ENCODE measurements around the gene HMGB4.

The HMGB4 gene

GRCh38 chr1:33819290-33819912 is 44.5 kb upstream of the HMGB4 start:
- TF ChIP-seq FOXM1 (IDR thresholded peaks at IDR 0.05; ENCODE audit: borderline replicate concordance, low read depth) (no peak), NFIC (IDR thresholded peaks at IDR 0.05) (no peak), TEAD4 (IDR thresholded peaks at IDR 0.05) (no peak), CEBPB (IDR thresholded peaks at IDR 0.05) (no peak), TCF12 (IDR thresholded peaks at IDR 0.05; ENCODE audit: low read depth) (no peak), CREB1 (IDR thresholded peaks at IDR 0.05; ENCODE audit: low read depth) (no peak), TAF1 (IDR thresholded peaks at IDR 0.05; ENCODE audit: low read depth) (no peak), YY1 (IDR thresholded peaks at IDR 0.05; ENCODE audit: low read depth) (no peak), ZBTB7A (IDR thresholded peaks at IDR 0.05; ENCODE audit: low read depth) (no peak), MAX (IDR thresholded peaks at IDR 0.05) (no peak), EGR1 (IDR thresholded peaks at IDR 0.05) (no peak), RAD21 (IDR thresholded peaks at IDR 0.05; ENCODE audit: low read depth) (no peak), EP300 (IDR thresholded peaks at IDR 0.05; ENCODE audit: borderline replicate concordance) (no peak)
- TF ChIP-seq, protein P1, sequence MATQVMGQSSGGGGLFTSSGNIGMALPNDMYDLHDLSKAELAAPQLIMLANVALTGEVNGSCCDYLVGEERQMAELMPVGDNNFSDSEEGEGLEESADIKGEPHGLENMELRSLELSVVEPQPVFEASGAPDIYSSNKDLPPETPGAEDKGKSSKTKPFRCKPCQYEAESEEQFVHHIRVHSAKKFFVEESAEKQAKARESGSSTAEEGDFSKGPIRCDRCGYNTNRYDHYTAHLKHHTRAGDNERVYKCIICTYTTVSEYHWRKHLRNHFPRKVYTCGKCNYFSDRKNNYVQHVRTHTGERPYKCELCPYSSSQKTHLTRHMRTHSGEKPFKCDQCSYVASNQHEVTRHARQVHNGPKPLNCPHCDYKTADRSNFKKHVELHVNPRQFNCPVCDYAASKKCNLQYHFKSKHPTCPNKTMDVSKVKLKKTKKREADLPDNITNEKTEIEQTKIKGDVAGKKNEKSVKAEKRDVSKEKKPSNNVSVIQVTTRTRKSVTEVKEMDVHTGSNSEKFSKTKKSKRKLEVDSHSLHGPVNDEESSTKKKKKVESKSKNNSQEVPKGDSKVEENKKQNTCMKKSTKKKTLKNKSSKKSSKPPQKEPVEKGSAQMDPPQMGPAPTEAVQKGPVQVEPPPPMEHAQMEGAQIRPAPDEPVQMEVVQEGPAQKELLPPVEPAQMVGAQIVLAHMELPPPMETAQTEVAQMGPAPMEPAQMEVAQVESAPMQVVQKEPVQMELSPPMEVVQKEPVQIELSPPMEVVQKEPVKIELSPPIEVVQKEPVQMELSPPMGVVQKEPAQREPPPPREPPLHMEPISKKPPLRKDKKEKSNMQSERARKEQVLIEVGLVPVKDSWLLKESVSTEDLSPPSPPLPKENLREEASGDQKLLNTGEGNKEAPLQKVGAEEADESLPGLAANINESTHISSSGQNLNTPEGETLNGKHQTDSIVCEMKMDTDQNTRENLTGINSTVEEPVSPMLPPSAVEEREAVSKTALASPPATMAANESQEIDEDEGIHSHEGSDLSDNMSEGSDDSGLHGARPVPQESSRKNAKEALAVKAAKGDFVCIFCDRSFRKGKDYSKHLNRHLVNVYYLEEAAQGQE (IDR thresholded peaks at IDR 0.05; ENCODE audit: low read depth), result no peak
- TF ChIP-seq, protein P2, sequence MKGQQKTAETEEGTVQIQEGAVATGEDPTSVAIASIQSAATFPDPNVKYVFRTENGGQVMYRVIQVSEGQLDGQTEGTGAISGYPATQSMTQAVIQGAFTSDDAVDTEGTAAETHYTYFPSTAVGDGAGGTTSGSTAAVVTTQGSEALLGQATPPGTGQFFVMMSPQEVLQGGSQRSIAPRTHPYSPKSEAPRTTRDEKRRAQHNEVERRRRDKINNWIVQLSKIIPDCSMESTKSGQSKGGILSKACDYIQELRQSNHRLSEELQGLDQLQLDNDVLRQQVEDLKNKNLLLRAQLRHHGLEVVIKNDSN (IDR thresholded peaks at IDR 0.05), result no peak

DNA sequence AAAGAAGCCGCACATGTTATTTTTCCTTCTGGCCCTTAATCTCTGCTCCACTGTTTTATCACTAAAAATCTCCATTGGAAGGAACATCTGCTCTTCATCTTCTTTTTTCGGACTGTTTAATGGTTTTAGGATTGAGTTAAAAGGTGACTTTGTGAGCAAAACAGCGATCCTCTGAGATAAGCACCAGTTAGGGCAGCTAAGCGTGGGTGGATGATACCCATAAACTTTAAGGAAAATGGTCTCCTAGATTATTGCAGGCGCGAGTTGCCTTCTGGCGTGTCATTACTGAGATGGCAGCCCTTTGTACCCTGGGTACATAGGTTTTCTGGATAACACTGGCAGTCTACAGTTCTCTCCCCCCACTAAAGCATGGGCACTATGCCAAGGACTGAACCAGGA is 44.0 kb upstream of the HMGB4 start:
- TF ChIP-seq CREB1 (IDR thresholded peaks at IDR 0.05; ENCODE audit: low read depth), result no peak
- no peak for TF ChIP-seq EGR1 (IDR thresholded peaks at IDR 0.05)
- no peak for TF ChIP-seq ZBTB7A (IDR thresholded peaks at IDR 0.05; ENCODE audit: low read depth)
- TF ChIP-seq TAF1 (IDR thresholded peaks at IDR 0.05; ENCODE audit: low read depth), result no peak
- TF ChIP-seq, protein P2 (IDR thresholded peaks at IDR 0.05), result no peak
- TF ChIP-seq TEAD4 (IDR thresholded peaks at IDR 0.05), result no peak
- no peak for TF ChIP-seq TCF12 (IDR thresholded peaks at IDR 0.05; ENCODE audit: low read depth)
- no peak for TF ChIP-seq RAD21 (IDR thresholded peaks at IDR 0.05; ENCODE audit: low read depth)
- TF ChIP-seq CEBPB (IDR thresholded peaks at IDR 0.05), result no peak
- no peak for TF ChIP-seq NFIC (IDR thresholded peaks at IDR 0.05)

- TF ChIP-seq EGR1 (IDR thresholded peaks at IDR 0.05) (no peak), TAF1 (IDR thresholded peaks at IDR 0.05; ENCODE audit: low read depth) (no peak), YY1 (IDR thresholded peaks at IDR 0.05; ENCODE audit: low read depth) (no peak), NFIC (IDR thresholded peaks at IDR 0.05) (no peak), CREB1 (IDR thresholded peaks at IDR 0.05; ENCODE audit: low read depth) (no peak), FOXM1 (IDR thresholded peaks at IDR 0.05; ENCODE audit: borderline replicate concordance, low read depth) (no peak), RAD21 (IDR thresholded peaks at IDR 0.05; ENCODE audit: low read depth) (no peak), MAX (IDR thresholded peaks at IDR 0.05) (no peak), CEBPB (IDR thresholded peaks at IDR 0.05) (no peak), TCF12 (IDR thresholded peaks at IDR 0.05; ENCODE audit: low read depth) (no peak), EP300 (IDR thresholded peaks at IDR 0.05; ENCODE audit: borderline replicate concordance) (no peak), ZBTB7A (IDR thresholded peaks at IDR 0.05; ENCODE audit: low read depth) (no peak), TEAD4 (IDR thresholded peaks at IDR 0.05) (no peak)
- TF ChIP-seq, protein P2 (IDR thresholded peaks at IDR 0.05), result no peak
- TF ChIP-seq, protein P1 (IDR thresholded peaks at IDR 0.05; ENCODE audit: low read depth), result no peak
These were observed 43.1 kb upstream of the HMGB4 start for GRCh38 chr1:33820804-33821203.

- TF ChIP-seq CEBPB (IDR thresholded peaks at IDR 0.05) (no peak), CREB1 (IDR thresholded peaks at IDR 0.05; ENCODE audit: low read depth) (no peak), TEAD4 (IDR thresholded peaks at IDR 0.05) (no peak), MAX (IDR thresholded peaks at IDR 0.05) (no peak), NFIC (IDR thresholded peaks at IDR 0.05) (no peak), FOXM1 (IDR thresholded peaks at IDR 0.05; ENCODE audit: borderline replicate concordance, low read depth) (no peak), YY1 (IDR thresholded peaks at IDR 0.05; ENCODE audit: low read depth) (no peak), EGR1 (IDR thresholded peaks at IDR 0.05) (no peak), ZBTB7A (IDR thresholded peaks at IDR 0.05; ENCODE audit: low read depth) (no peak)
- TF ChIP-seq, protein P1 (IDR thresholded peaks at IDR 0.05; ENCODE audit: low read depth), result no peak
- TF ChIP-seq, protein P2 (IDR thresholded peaks at IDR 0.05), result no peak
These were observed 42.6 kb upstream of the HMGB4 start for GRCh38 chr1:33821291-33821690.

Data from Ishikawa (cell line).